Activated CD4-positive, alpha-beta T cell treated with anti-CD3 and anti-CD28 coated beads, Interleukin-2, amount 50 U/mL, for 16 hours (primary cell): Measurements from ENCODE around the gene TUT4.

Experiments
- DNase-seq: peaks from one replicate; pipeline ENCODE4 v3.0.0-alpha.2; 2020

The TUT4 gene

GRCh38 chr1:52532731-52533327, 20.1 kb downstream of the TUT4 start:
- no peak for DNase-seq

- DNase-seq: no peak
Measured at GRCh38 chr1:52532247-52532646, 20.6 kb downstream of the TUT4 start.

GRCh38 chr1:52531249-52531872, 21.5 kb downstream of the TUT4 start:
- no peak for DNase-seq

GRCh38 chr1:52530563-52531144, 22.2 kb downstream of the TUT4 start:
- DNase-seq: no peak

GRCh38 chr1:52523376-52523775, 29.5 kb downstream of the TUT4 start:
- peak; percentile 21 for DNase-seq

- peak; percentile 65 for DNase-seq
Measured at GRCh38 chr1:52520148-52520547, 32.7 kb downstream of the TUT4 start.

GRCh38 chr1:52518962-52519361, 33.9 kb downstream of the TUT4 start:
- DNase-seq: no peak

GRCh38 chr1:52511851-52512615, 40.9 kb downstream of the TUT4 start:
- peak; percentile 46 for DNase-seq

GRCh38 chr1:52511439-52511838, 41.5 kb downstream of the TUT4 start:
- DNase-seq: no peak

- DNase-seq: no peak
Measured at GRCh38 chr1:52506920-52507546, 45.9 kb downstream of the TUT4 start.

- DNase-seq: no peak
Measured at GRCh38 chr1:52506349-52506748, 46.5 kb downstream of the TUT4 start.

GRCh38 chr1:52504720-52505119, 48.2 kb downstream of the TUT4 start:
- DNase-seq: no peak

- no peak for DNase-seq
Measured at GRCh38 chr1:52503706-52504105, 49.2 kb downstream of the TUT4 start.

- DNase-seq: no peak
Measured at GRCh38 chr1:52502789-52503188, 50.1 kb downstream of the TUT4 start.

- DNase-seq: no peak
Measured at GRCh38 chr1:52487632-52488031, 65.3 kb downstream of the TUT4 start.

- no peak for DNase-seq
Measured at GRCh38 chr1:52482326-52483004, 70.4 kb downstream of the TUT4 start.

- DNase-seq: no peak
Measured at GRCh38 chr1:52479076-52479475, 73.8 kb downstream of the TUT4 start.

- DNase-seq: no peak
Measured at GRCh38 chr1:52477876-52478275, 75.0 kb downstream of the TUT4 start.

GRCh38 chr1:52476943-52477342, 75.9 kb downstream of the TUT4 start:
- DNase-seq: no peak

GRCh38 chr1:52474807-52475206, 78.1 kb downstream of the TUT4 start:
- DNase-seq: no peak

GRCh38 chr1:52473039-52473438, 79.9 kb downstream of the TUT4 start:
- DNase-seq: no peak

- no peak for DNase-seq
Measured at GRCh38 chr1:52472384-52472783, 80.5 kb downstream of the TUT4 start.

GRCh38 chr1:52469108-52469507, 83.8 kb downstream of the TUT4 start:
- no peak for DNase-seq
